Measurements from ENCODE around the gene B4GALNT2. TPM values are rescaled to one million over a fixed set of nuclear protein-coding genes. Genes with fewer than 3 reads are reported as not detected.

Gene B4GALNT2
- polyA plus RNA-seq, 2 of the 4 experiments (the other 2 are of a cell fraction): 0.36 to 0.49 TPM

GRCh38 chr17:49219987-49220386 is 87.4 kb downstream of the B4GALNT2 start:
- ChIA-PET POLR2A (no interaction called here), CTCF (interaction anchor here (3.1 kb wide), 1 partner anchor 70 kb away, joined by 22 read pairs; no protein-coding TSS in a partner anchor)

DNA sequence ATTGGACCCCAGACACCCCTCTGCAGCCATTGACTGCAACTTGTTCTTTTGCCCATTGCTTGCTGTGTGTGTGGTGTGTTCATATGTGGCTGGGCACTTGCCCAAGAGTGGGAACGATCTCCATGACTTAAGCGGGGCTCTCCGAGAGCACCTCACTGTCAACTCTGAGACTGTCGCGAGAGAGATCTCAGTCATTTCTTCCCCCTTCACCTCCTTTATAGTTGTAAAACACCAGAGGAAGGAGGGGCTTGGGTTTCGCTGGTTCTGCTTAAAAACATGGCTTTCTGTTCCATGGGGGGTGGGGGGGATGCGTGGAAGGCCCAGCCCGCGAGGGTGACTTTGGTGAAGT is 90.6 kb downstream of the B4GALNT2 start:
- no peak for DNase-seq (ENCODE audit: low read depth in 1 of 2, low spot score in 1 of 2)
- Histone ChIP-seq H3K9me3 (no peaks in the 10 kb centered on the region), H3K4me2 (peak overlapping the region; percentile 60), H3K27ac (0 out of 6 replicates have a peak overlapping the region, but pooled peaks of 1 of the 2 experiments have one; percentile 10), H3K4me3 (0 out of 3 replicates have a peak overlapping the region, but pooled peaks have one; percentile 0), H3K4me1 (peaks cover 11% of the 10 kb centered on the region)
- 25% methylated on average over 9 of the region's 9 CpGs for WGBS (ENCODE audit: missing lambda C conversion rate)
- no peak for FAIRE-seq
- ChIA-PET POLR2A (interaction anchor here (0.9 to 1.8 kb wide), 2 partner anchors 31 to 68 kb away, joined by 5 read pairs; no protein-coding TSS in a partner anchor), CTCF (interaction anchor here (0.7 to 3.1 kb wide), 13 partner anchors 8 to 331 kb away, joined by 3 to 22 read pairs (median 5); partner anchors contain the start of gene ATP5MC1)
- peak; percentile 2 to 10; a peak in 3 of 6 replicates for ATAC-seq
- TF ChIP-seq ZNF302 (CRISPR knock-in tag; IDR thresholded peaks at IDR 0.05): no peak
- no peak for TF ChIP-seq HES2 (IDR thresholded peaks at IDR 0.05)
- TF ChIP-seq GATA3 (IDR thresholded peaks at IDR 0.05; ENCODE audit: borderline replicate concordance): no peak
- no peak for TF ChIP-seq TP53 (CRISPR knock-in tag; IDR thresholded peaks at IDR 0.05)
- no peak for TF ChIP-seq CHD4 (IDR thresholded peaks at IDR 0.05; ENCODE audit: borderline replicate concordance)
- TF ChIP-seq E2F6 (IDR thresholded peaks at IDR 0.05; ENCODE audit: borderline replicate concordance, low read depth): no peak
- TF ChIP-seq, protein P1, sequence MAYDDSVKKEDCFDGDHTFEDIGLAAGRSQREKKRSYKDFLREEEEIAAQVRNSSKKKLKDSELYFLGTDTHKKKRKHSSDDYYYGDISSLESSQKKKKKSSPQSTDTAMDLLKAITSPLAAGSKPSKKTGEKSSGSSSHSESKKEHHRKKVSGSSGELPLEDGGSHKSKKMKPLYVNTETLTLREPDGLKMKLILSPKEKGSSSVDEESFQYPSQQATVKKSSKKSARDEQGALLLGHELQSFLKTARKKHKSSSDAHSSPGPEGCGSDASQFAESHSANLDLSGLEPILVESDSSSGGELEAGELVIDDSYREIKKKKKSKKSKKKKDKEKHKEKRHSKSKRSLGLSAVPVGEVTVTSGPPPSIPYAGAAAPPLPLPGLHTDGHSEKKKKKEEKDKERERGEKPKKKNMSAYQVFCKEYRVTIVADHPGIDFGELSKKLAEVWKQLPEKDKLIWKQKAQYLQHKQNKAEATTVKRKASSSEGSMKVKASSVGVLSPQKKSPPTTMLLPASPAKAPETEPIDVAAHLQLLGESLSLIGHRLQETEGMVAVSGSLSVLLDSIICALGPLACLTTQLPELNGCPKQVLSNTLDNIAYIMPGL (CRISPR knock-in tag; IDR thresholded peaks at IDR 0.05; ENCODE audit: borderline replicate concordance): no peak
- no peak for TF ChIP-seq HOXB13 (CRISPR knock-in tag; IDR thresholded peaks at IDR 0.05; ENCODE audit: low read depth)
- TF ChIP-seq ESRRA (IDR thresholded peaks at IDR 0.05; ENCODE audit: borderline replicate concordance, low read length): no peak
- no peak for TF ChIP-seq NPAS2 (CRISPR knock-in tag; IDR thresholded peaks at IDR 0.05; ENCODE audit: borderline replicate concordance)
- no peak for TF ChIP-seq SMC3 (IDR thresholded peaks at IDR 0.05)
- no peak for TF ChIP-seq MYC (IDR thresholded peaks at IDR 0.05; ENCODE audit: borderline replicate concordance, low read length)
- TF ChIP-seq CHD2 (IDR thresholded peaks at IDR 0.05; ENCODE audit: low read length, partially characterized antibody): no peak
- no peak for TF ChIP-seq TFCP2L1 (CRISPR knock-in tag; IDR thresholded peaks at IDR 0.05)
- TF ChIP-seq KDM5A (IDR thresholded peaks at IDR 0.05): no peak

More at GRCh38 chr17:49219987-49220386, 87.4 kb downstream of the B4GALNT2 start:
- TF ChIP-seq TFCP2L1 (CRISPR knock-in tag; IDR thresholded peaks at IDR 0.05): no peak
- TF ChIP-seq, protein P2, sequence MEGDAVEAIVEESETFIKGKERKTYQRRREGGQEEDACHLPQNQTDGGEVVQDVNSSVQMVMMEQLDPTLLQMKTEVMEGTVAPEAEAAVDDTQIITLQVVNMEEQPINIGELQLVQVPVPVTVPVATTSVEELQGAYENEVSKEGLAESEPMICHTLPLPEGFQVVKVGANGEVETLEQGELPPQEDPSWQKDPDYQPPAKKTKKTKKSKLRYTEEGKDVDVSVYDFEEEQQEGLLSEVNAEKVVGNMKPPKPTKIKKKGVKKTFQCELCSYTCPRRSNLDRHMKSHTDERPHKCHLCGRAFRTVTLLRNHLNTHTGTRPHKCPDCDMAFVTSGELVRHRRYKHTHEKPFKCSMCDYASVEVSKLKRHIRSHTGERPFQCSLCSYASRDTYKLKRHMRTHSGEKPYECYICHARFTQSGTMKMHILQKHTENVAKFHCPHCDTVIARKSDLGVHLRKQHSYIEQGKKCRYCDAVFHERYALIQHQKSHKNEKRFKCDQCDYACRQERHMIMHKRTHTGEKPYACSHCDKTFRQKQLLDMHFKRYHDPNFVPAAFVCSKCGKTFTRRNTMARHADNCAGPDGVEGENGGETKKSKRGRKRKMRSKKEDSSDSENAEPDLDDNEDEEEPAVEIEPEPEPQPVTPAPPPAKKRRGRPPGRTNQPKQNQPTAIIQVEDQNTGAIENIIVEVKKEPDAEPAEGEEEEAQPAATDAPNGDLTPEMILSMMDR (IDR thresholded peaks at IDR 0.05): 0 out of 3 replicates have a peak, but pooled peaks have one; percentile 3
- Histone ChIP-seq H3K4me1 (peaks cover 3% of the 10 kb centered on the region; the same call in 1 of the 3 replicates), H3K4me2 (no peak overlapping the region), H3K9me3 (no peaks in the 10 kb centered on the region), H3K4me3 (no peak overlapping the region), H3K27ac (no peak overlapping the region)
- DNase-seq (ENCODE audit: low read depth in 1 of 2, low spot score in 1 of 2): no peak
- FAIRE-seq: no peak
- 73% methylated on average over 15 of the region's 15 CpGs for WGBS (ENCODE audit: missing lambda C conversion rate)
- no peak for ATAC-seq

All from A549 (cell line).